K562 (cell line): ENCODE measurements around the gene PIK3R6. TPM values are rescaled to one million over a fixed set of nuclear protein-coding genes. Genes with fewer than 3 reads are reported as not detected.

Experiments
- ATAC-seq: fragments of 200-7000 bp; cut with Tn5 transposase; 3 replicates; pipeline ENCODE4 v1.9.1; 2020; ENCODE audit warnings: moderate library complexity
- BruUV-seq: library from RNA; stranded (reverse); fragments of 400-500 nt; replicated peaks from 2 replicates; lab custom pipeline; 2021; lab: Mats Ljungman, UMichigan
- CTCF ChIA-PET: fragments of 300-600 bp; formaldehyde crosslinking; extraction: SDS; loops from one replicate; lab custom pipeline; 2021; ENCODE audit warnings: low intra/inter-chr PET ratio; lab: Yijun Ruan, JAX
- POLR2A ChIA-PET: fragments of 300-600, 350-650 bp; sonication (Branson Sonifier 250); formaldehyde crosslinking; extraction: SDS; loops from one replicate; lab custom pipeline; 2021; ENCODE audit warnings: antibody characterized with exemption, inconsistent platforms; lab: Yijun Ruan, JAX
- DNase-seq, 4 experiments: peaks; one replicate each; pipeline versions ENCODE4 v3.0.0 to v3.0.0-alpha.2; 2011 to 2018; ENCODE audit warnings: low spot score in 3 of 4, mixed read lengths in 3 of 4; ENCODE audit errors: extremely low read depth in 1 of 4
- FAIRE-seq: peaks from 2 replicates; lab custom pipeline; 2011; peaks lifted over from hg19 to GRCh38; lab: Jason Lieb, UNC
- H2AFZ ChIP-seq: 2 replicates; pipeline ENCODE4 v1.6.0; 2011; ENCODE audit warnings: low read depth, low read length, control low read depth, inconsistent platforms
- H3K27ac ChIP-seq: fragments of 200-600 bp; 3 replicates; pipeline ENCODE4 v1.8.0; 2011; ENCODE audit warnings: low read depth, mild to moderate bottlenecking, control low read depth, inconsistent platforms, low read length, moderate library complexity, mixed read lengths; ENCODE audit errors: extremely low read depth
- H3K27me3 ChIP-seq, 2 experiments: fragments of 300-600 bp in 1 of 2; 2 replicates in 1 of 2; 3 replicates in 1 of 2; pipeline versions ENCODE4 v1.6.0 to v1.8.0; 2011; ENCODE audit warnings: inconsistent platforms in 2 of 2, low read length in 2 of 2, mild to moderate bottlenecking in 1 of 2, mixed read lengths in 1 of 2, moderate library complexity in 1 of 2; ENCODE audit not compliant: control insufficient read depth in 2 of 2, insufficient read depth in 2 of 2
- H3K36me3 ChIP-seq: fragments of 300-600 bp; 3 replicates; pipeline ENCODE4 v1.8.0; 2011; ENCODE audit warnings: mild to moderate bottlenecking, low read length, inconsistent platforms; ENCODE audit not compliant: control insufficient read depth, insufficient read depth
- H3K4me1 ChIP-seq, 2 experiments: fragments of 200-600 bp in 1 of 2; replicated peaks in 1 of 2; 2 replicates in 1 of 2; 3 replicates in 1 of 2; pipeline versions ENCODE4 v1.5.1 to v1.8.0; 2011; ENCODE audit warnings: inconsistent platforms in 2 of 2, low read length in 2 of 2, mild to moderate bottlenecking in 1 of 2, mixed read lengths in 1 of 2, moderate library complexity in 1 of 2; ENCODE audit not compliant: control insufficient read depth in 2 of 2, insufficient read depth in 2 of 2
- H3K4me2 ChIP-seq: 2 replicates; pipeline ENCODE4 v1.6.1; 2011; ENCODE audit warnings: low read length, control low read depth, inconsistent platforms, mixed read lengths; ENCODE audit not compliant: insufficient read depth
- H3K4me3 ChIP-seq: fragments of 200-600 bp; sonication (generic), shearing (Covaris generic); 2 replicates; pipeline ENCODE4 v1.5.1; 2016; ENCODE audit warnings: control low read depth, inconsistent platforms
- H3K79me2 ChIP-seq: fragments of 200-600 bp; 3 replicates; pipeline ENCODE4 v1.8.0; 2011; ENCODE audit warnings: low read length, inconsistent platforms; ENCODE audit not compliant: control insufficient read depth, insufficient read depth
- H3K9ac ChIP-seq, 2 experiments: 2 replicates each; pipeline versions ENCODE4 v1.6.0 to v1.6.1; 2011; ENCODE audit warnings: low read depth in 2 of 2, low read length in 2 of 2, control low read depth in 1 of 2, inconsistent platforms in 1 of 2, mild to moderate bottlenecking in 1 of 2, mixed read lengths in 1 of 2; ENCODE audit not compliant: insufficient read depth in 1 of 2
- H3K9me1 ChIP-seq: one replicate; pipeline ENCODE4 v1.6.0; 2011; ENCODE audit warnings: inconsistent platforms, mild to moderate bottlenecking, low read length, moderate library complexity; ENCODE audit not compliant: control insufficient read depth, insufficient read depth
- H3K9me3 ChIP-seq: replicated peaks from 2 replicates; pipeline ENCODE4 v1.5.1; 2011; ENCODE audit warnings: low read depth, low read length, inconsistent platforms; ENCODE audit not compliant: control insufficient read depth, insufficient read depth
- H4K20me1 ChIP-seq: replicated peaks from 2 replicates; pipeline ENCODE4 v1.6.1; 2011; ENCODE audit warnings: low read length, inconsistent platforms, mixed read lengths; ENCODE audit not compliant: control insufficient read depth, insufficient read depth
- HSF4 ChIP-seq: fragments of 250-450 bp; sonication (Bioruptor Pico); IDR thresholded peaks from 2 replicates; pipeline ENCODE4 v2.1.2; 2022; ENCODE audit warnings: mild to moderate bottlenecking, moderate library complexity, borderline replicate concordance
- KLF6 ChIP-seq: fragments of 250-450 bp; sonication (Bioruptor Pico); IDR thresholded peaks from 2 replicates; pipeline ENCODE4 v1.4.0; 2020; ENCODE audit warnings: mild to moderate bottlenecking, moderate library complexity, borderline replicate concordance
- WGBS: fragments of 100-300 bp; shearing (Covaris generic); methylation state at CpG from one replicate; pipeline ENCODE4 v1.1.6; 2016; ENCODE audit warnings: low coverage, mixed read lengths; ENCODE audit not compliant: insufficient coverage; ENCODE audit errors: missing lambda C conversion rate; 5-methylcytosine and 5-hydroxymethylcytosine counted together
- in situ Hi-C: fragments of 300-500 bp; cut with MboI; formaldehyde crosslinking; loops from 4 replicates; pipeline ENCODE4 v1.15.0; 2018; ENCODE audit warnings: inconsistent platforms, mixed read lengths
- intact Hi-C: fragments of 100-400 bp; cut with micrococcal nuclease; formaldehyde crosslinking; loops from 2 replicates; pipeline ENCODE4 v1.14.2; 2022
- polyA plus RNA-seq, 8 experiments: library from polyadenylated mRNA; depleted of rRNA in 4 of 8; stranded (reverse) in 5 of 8; unstranded in 3 of 8; fragments of >200 nt; fragmentation: Nextera tagmentation in 2 of 8; fragmentation: Illumina TruSeq in 1 of 8; extraction: Ambion mirVana in 2 of 8; extraction: Trizol in 1 of 8; gene quantifications; 2 replicates each; pipeline versions ENCODE4 v1.2.1 to v1.2.3, GENCODE V29; 2011 to 2014; ENCODE audit warnings: inconsistent platforms in 1 of 8, missing spikeins in 1 of 8
- total RNA-seq, 7 experiments: library from RNA; depleted of rRNA in 6 of 7; stranded (reverse); fragments of >200 nt in 6 of 7; fragmentation: Illumina TruSeq in 2 of 7; extraction: Trizol in 2 of 7; gene quantifications; 2 replicates each; pipeline versions ENCODE4 v1.2.1 to v1.2.3, GENCODE V29; 2011 to 2021; ENCODE audit warnings: low replicate concordance in 1 of 7
- TF ChIP-seq, protein P1 (sequence below): fragments of 250-450 bp; sonication (Bioruptor Pico); IDR thresholded peaks from 2 replicates; pipeline ENCODE4 v1.5.0; 2022; ENCODE audit warnings: mild to moderate bottlenecking
- TF ChIP-seq, protein P2 (sequence below): sonication (generic); formaldehyde crosslinking; IDR thresholded peaks from 2 replicates; pipeline ENCODE4 v1.8.0; 2022; ENCODE audit warnings: missing genetic modification reagents, mild to moderate bottlenecking, borderline replicate concordance

The PIK3R6 gene
- total and polyA plus RNA-seq, 9 of the 15 experiments (the other 6 are each of a cell fraction or from before 2014, with no cell fraction given): 0.04 TPM; not detected in 8

GRCh38 chr17:8789743-8790142 lies 77.7 kb downstream of the PIK3R6 start:
- POLR2A ChIA-PET: no interaction called here
- Histone ChIP-seq H3K4me3 (no peak overlapping the region), H3K9me3 (no peaks in the 10 kb centered on the region), H3K27me3 (peaks cover 11 to 12% of the 10 kb centered on the region in 2 experiments; a peak in 4 of 5 replicates), H3K9me1 (no peaks in the 10 kb centered on the region), H3K27ac (no peak overlapping the region), H2AFZ (no peak overlapping the region), H3K79me2 (no peaks in the 10 kb centered on the region), H4K20me1 (no peaks in the 10 kb centered on the region), H3K36me3 (no peaks in the 10 kb centered on the region), H3K9ac (no peak overlapping the region), H3K4me1 (no peaks in the 10 kb centered on the region), H3K4me2 (no peak overlapping the region)
- TF ChIP-seq, protein P1, sequence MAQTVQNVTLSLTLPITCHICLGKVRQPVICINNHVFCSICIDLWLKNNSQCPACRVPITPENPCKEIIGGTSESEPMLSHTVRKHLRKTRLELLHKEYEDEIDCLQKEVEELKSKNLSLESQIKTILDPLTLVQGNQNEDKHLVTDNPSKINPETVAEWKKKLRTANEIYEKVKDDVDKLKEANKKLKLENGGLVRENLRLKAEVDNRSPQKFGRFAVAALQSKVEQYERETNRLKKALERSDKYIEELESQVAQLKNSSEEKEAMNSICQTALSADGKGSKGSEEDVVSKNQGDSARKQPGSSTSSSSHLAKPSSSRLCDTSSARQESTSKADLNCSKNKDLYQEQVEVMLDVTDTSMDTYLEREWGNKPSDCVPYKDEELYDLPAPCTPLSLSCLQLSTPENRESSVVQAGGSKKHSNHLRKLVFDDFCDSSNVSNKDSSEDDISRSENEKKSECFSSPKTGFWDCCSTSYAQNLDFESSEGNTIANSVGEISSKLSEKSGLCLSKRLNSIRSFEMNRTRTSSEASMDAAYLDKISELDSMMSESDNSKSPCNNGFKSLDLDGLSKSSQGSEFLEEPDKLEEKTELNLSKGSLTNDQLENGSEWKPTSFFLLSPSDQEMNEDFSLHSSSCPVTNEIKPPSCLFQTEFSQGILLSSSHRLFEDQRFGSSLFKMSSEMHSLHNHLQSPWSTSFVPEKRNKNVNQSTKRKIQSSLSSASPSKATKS (CRISPR knock-in tag): no peak
- TF ChIP-seq HSF4 (CRISPR knock-in tag) (no peak), KLF6 (CRISPR knock-in tag) (no peak)
- TF ChIP-seq, protein P2, sequence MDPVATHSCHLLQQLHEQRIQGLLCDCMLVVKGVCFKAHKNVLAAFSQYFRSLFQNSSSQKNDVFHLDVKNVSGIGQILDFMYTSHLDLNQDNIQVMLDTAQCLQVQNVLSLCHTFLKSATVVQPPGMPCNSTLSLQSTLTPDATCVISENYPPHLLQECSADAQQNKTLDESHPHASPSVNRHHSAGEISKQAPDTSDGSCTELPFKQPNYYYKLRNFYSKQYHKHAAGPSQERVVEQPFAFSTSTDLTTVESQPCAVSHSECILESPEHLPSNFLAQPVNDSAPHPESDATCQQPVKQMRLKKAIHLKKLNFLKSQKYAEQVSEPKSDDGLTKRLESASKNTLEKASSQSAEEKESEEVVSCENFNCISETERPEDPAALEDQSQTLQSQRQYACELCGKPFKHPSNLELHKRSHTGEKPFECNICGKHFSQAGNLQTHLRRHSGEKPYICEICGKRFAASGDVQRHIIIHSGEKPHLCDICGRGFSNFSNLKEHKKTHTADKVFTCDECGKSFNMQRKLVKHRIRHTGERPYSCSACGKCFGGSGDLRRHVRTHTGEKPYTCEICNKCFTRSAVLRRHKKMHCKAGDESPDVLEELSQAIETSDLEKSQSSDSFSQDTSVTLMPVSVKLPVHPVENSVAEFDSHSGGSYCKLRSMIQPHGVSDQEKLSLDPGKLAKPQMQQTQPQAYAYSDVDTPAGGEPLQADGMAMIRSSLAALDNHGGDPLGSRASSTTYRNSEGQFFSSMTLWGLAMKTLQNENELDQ (CRISPR knock-in tag): no peak
- DNase-seq (no peak), FAIRE-seq (no peak), ATAC-seq (no peak)
- 0% methylated on average over 10 of the region's 10 CpGs for WGBS
- BruUV-seq: no TSS peak
- intact Hi-C loops: no loop called here
- CTCF ChIA-PET: no interaction called here
- in situ Hi-C loops: loop anchor here (25.0 kb wide), 1 partner anchor 727 kb away; no protein-coding TSS in a partner anchor
